Measurements from ENCODE around the gene TSHZ2. TPM values are rescaled to one million over a fixed set of nuclear protein-coding genes. Genes with fewer than 3 reads are reported as not detected.

Gene TSHZ2
- total RNA-seq, 4 donors from 2014 or later: 1.9 to 12.9 (median 5.0) TPM

DNA sequence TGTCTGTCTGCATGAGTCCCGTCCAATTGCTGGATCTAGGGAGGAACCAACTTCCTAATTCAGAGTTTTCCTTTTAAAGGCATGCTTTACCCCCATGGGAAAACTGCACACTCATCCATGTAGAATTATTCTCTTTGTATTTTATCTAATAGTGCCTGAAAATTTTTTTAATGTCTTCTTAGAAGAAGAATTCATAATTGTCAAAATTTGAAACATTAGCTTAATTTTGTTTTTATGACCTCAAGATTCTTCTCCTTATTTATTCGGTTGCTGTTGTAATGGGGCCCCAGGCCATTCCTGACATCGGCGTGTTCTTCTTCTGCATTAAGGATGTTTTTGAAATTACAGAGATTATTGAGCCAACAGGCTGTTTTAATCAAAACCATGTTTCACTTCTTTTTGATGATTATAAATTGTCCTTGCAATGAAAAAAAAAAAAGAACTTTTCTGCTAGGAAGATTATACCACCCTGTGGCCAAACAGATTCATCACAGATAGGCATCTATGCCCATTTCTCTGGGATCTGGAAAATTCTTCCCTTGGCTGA, 521.2 kb downstream of the TSHZ2 start:
- DNase-seq: no peak
- no peak overlapping the region for H3K4me3 ChIP-seq
- TF ChIP-seq, protein P1, sequence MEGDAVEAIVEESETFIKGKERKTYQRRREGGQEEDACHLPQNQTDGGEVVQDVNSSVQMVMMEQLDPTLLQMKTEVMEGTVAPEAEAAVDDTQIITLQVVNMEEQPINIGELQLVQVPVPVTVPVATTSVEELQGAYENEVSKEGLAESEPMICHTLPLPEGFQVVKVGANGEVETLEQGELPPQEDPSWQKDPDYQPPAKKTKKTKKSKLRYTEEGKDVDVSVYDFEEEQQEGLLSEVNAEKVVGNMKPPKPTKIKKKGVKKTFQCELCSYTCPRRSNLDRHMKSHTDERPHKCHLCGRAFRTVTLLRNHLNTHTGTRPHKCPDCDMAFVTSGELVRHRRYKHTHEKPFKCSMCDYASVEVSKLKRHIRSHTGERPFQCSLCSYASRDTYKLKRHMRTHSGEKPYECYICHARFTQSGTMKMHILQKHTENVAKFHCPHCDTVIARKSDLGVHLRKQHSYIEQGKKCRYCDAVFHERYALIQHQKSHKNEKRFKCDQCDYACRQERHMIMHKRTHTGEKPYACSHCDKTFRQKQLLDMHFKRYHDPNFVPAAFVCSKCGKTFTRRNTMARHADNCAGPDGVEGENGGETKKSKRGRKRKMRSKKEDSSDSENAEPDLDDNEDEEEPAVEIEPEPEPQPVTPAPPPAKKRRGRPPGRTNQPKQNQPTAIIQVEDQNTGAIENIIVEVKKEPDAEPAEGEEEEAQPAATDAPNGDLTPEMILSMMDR (IDR thresholded peaks at IDR 0.05): no peak
- TF ChIP-seq POLR2AphosphoS5 (IDR thresholded peaks at IDR 0.05) (no peak), EP300 (IDR thresholded peaks at IDR 0.05; ENCODE audit: low read depth) (no peak), POLR2A (IDR thresholded peaks at IDR 0.05) (no peak)
- H3K27me3 ChIP-seq: no peaks in the 10 kb centered on the region
- WGBS, 2 donors (ENCODE audit: low coverage in 1 of 2): 74 to 79% methylated on average over 4 of the region's 4 CpGs
- intact Hi-C loops (cut with DNase I; ENCODE audit: low total_unique reads) (no loop called here), in situ Hi-C loops (cut with MboI; ENCODE audit: low pct_ligation_motif_present in 1 of 4, low pct_unique_long_range_greater_than_20kb in 1 of 4, low sequenced_read_pairs in 3 of 4) (no loop called here)
- H3K27ac ChIP-seq: no peak overlapping the region
- H3K36me3 ChIP-seq: no peaks in the 10 kb centered on the region
- H3K4me1 ChIP-seq: no peaks in the 10 kb centered on the region
- H3K9me3 ChIP-seq: no peaks in the 10 kb centered on the region

DNA sequence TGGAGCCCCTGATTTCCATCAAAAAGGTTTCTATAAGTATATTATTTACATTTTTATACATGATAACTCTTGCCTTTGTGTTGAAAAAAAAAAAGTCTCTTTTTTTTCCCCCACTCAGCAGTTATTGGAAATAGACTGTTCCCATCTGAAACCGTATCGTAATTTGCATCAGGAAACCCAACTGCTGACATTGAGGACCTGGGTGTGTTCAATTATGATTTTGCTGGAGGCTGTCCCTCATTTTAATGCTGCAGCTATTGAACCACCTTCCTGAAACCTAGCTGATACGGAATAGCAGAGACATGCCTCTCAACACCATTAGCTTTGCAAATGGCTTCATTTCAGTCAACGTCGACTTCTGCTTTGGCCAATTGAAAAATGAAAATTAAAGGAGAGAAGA, 522.6 kb downstream of the TSHZ2 start:
- intact Hi-C loops (cut with DNase I; ENCODE audit: low total_unique reads): no loop called here
- Histone ChIP-seq H3K27ac (no peak overlapping the region), H3K9me3 (no peaks in the 10 kb centered on the region), H3K4me1 (no peaks in the 10 kb centered on the region), H3K27me3 (no peaks in the 10 kb centered on the region), H3K36me3 (no peaks in the 10 kb centered on the region), H3K4me3 (no peak overlapping the region)
- no peak for DNase-seq
- in situ Hi-C loops (cut with MboI; ENCODE audit: low pct_ligation_motif_present in 1 of 4, low pct_unique_long_range_greater_than_20kb in 1 of 4, low sequenced_read_pairs in 3 of 4): no loop called here
- TF ChIP-seq POLR2A (IDR thresholded peaks at IDR 0.05) (no peak), POLR2AphosphoS5 (IDR thresholded peaks at IDR 0.05) (no peak), EP300 (IDR thresholded peaks at IDR 0.05; ENCODE audit: low read depth) (no peak)
- TF ChIP-seq, protein P1 (IDR thresholded peaks at IDR 0.05): no peak
- WGBS, 2 donors (ENCODE audit: low coverage in 1 of 2): 86 to 90% methylated on average over 5 of the region's 5 CpGs

DNA sequence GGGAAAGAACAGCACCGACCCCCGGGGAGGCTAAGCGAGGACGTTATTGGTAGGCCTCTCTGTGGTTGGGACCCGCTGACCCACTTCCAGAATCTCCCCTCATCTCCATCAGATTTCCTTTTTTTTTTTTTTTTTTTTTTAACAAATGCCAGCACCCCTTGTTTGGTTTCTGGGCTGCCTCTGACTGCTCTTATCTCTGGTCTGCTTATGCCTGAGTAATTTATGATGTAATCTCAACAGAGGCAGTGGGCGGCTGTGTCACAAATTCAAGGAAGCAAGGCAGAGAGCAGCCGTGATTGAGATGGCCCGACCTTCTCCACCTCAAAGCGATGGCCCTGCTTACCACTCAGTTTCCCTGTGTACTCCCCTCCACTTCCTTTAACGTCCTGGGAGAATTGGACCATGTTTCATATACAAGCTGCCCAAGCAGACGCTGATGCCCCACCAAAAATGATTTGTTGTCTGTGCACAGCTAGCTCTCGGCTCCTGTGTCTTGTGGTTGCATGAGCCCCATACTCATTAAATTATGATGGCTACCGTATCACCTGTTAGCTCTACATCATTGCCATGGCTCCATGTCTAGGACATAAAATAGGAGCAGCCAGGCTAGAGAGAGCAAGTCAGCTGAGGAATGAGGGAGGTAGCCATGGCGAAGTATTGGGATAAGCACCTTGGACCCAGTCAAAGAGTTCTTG, 523.4 kb downstream of the TSHZ2 start:
- in situ Hi-C loops (cut with MboI; ENCODE audit: low pct_ligation_motif_present in 1 of 4, low pct_unique_long_range_greater_than_20kb in 1 of 4, low sequenced_read_pairs in 3 of 4): no loop called here
- Histone ChIP-seq H3K9me3 (no peaks in the 10 kb centered on the region), H3K27ac (no peak overlapping the region), H3K36me3 (no peaks in the 10 kb centered on the region), H3K27me3 (no peaks in the 10 kb centered on the region), H3K4me3 (no peak overlapping the region), H3K4me1 (no peaks in the 10 kb centered on the region)
- TF ChIP-seq POLR2A (IDR thresholded peaks at IDR 0.05) (no peak), POLR2AphosphoS5 (IDR thresholded peaks at IDR 0.05) (no peak), EP300 (IDR thresholded peaks at IDR 0.05; ENCODE audit: low read depth) (no peak)
- TF ChIP-seq, protein P1 (IDR thresholded peaks at IDR 0.05): no peak
- intact Hi-C loops (cut with DNase I; ENCODE audit: low total_unique reads): no loop called here
- no peak for DNase-seq
- 75 to 83% methylated on average over 8 to 14 of the region's 14 CpGs for WGBS, 2 donors (ENCODE audit: low coverage in 1 of 2)

DNA sequence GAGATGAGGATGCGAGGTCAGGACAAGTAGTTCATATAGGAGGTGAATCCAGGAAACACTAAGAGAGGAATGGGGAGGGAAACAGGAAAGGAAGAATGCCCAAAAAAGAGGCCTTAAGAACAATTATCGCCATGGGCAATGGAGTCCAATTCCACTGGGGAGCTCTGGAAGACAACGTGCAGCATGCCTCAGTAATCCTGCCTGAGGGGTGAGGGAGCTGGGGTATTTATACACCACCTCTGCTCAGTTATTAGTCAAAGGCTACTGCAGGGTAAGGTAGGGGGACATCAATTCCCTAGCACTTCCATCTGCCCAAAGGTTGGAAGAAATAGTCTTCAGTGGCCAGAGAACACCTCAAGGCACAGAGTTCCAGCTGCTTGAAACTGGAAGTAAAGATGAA, 525.1 kb downstream of the TSHZ2 start:
- Histone ChIP-seq H3K27ac (no peak overlapping the region), H3K27me3 (no peaks in the 10 kb centered on the region), H3K4me3 (no peak overlapping the region), H3K36me3 (no peaks in the 10 kb centered on the region), H3K9me3 (no peaks in the 10 kb centered on the region), H3K4me1 (no peaks in the 10 kb centered on the region)
- 89 to 100% methylated on average over 1 to 3 of the region's 3 CpGs for WGBS, 2 donors (ENCODE audit: low coverage in 1 of 2)
- in situ Hi-C loops (cut with MboI; ENCODE audit: low pct_ligation_motif_present in 1 of 4, low pct_unique_long_range_greater_than_20kb in 1 of 4, low sequenced_read_pairs in 3 of 4): no loop called here
- no peak for DNase-seq
- no peak for TF ChIP-seq EP300 (IDR thresholded peaks at IDR 0.05; ENCODE audit: low read depth)
- TF ChIP-seq, protein P1 (IDR thresholded peaks at IDR 0.05): no peak
- TF ChIP-seq POLR2A (IDR thresholded peaks at IDR 0.05): no peak
- no peak for TF ChIP-seq POLR2AphosphoS5 (IDR thresholded peaks at IDR 0.05)
- intact Hi-C loops (cut with DNase I; ENCODE audit: low total_unique reads): no loop called here
